ENCODE results near the gene RAPGEF3.
A peak's percentile ranks its signal among the peaks of the same experiment; 100 is the strongest.

Gene RAPGEF3

GRCh38 chr12:47758834-47759690 lies at the start of gene RAPGEF3:
RAPGEF3 (minus strand) TSS chr12:47758880; CDS start chr12:47758556, 324 bp downstream.
- DNase-seq, result peak; percentile 75 to 85
- TF ChIP-seq GATA1 (IDR thresholded peaks at IDR 0.05; ENCODE audit: low read depth, low read length), result no peak
- TF ChIP-seq POLR2A (IDR thresholded peaks at IDR 0.05; ENCODE audit: low read length), result no peak

- TF ChIP-seq GATA1 (IDR thresholded peaks at IDR 0.05; ENCODE audit: low read depth, low read length), result no peak
- DNase-seq, result no peak
Measured at GRCh38 chr12:47808050-47808449, 49.4 kb upstream of the RAPGEF3 start.

- peak in 1 of 2 experiments; percentile 27 for DNase-seq
- TF ChIP-seq POLR2A (IDR thresholded peaks at IDR 0.05; ENCODE audit: low read length) (no peak), GATA1 (IDR thresholded peaks at IDR 0.05; ENCODE audit: low read depth, low read length) (no peak)
Measured at GRCh38 chr12:47807338-47807737, 48.7 kb upstream of the RAPGEF3 start.

DNA sequence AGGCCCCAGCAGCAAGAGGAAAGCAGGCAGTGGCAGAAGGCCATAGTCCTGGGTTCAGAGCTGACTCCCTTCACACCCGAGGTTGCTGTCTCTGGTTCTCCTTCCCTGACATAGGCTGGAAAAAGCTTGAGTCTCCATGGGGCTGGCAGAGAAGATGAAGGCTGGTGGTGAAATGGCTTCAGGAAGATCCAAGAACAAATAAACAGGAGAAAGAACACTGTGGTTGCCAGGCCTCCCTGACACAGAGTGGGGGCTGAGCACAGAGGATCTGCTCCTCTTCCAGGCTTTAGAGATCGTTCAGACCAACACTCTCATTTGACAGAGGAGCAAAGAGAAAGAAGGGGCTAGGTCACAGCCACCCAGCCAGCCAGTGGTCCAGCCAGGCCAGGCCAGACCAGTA lies 46.7 kb upstream of the RAPGEF3 start:
- TF ChIP-seq POLR2A (IDR thresholded peaks at IDR 0.05; ENCODE audit: low read length) (no peak), GATA1 (IDR thresholded peaks at IDR 0.05; ENCODE audit: low read depth, low read length) (no peak)
- no peak for DNase-seq

DNA sequence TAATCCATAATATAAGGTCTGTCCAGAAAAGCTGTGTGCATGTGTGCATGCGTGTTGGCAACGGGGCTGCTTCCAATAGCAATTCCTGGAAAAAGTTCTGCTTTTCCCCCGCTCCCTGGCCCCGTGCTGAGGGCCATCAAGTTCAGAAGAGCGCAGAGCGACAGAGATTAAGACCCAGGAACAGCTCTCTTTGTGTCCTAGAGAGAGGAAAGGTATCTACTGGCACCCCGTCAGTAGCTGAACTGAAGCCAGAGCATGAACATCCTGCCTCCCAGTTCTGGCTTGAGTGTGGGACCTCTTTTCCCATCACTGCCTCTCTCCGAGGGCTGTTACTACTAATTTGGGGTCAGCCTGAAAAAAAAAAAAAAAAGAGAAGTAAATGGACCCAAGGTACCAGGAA lies 45.5 kb upstream of the RAPGEF3 start:
- no peak for DNase-seq
- no peak for TF ChIP-seq POLR2A (IDR thresholded peaks at IDR 0.05; ENCODE audit: low read length)
- TF ChIP-seq GATA1 (IDR thresholded peaks at IDR 0.05; ENCODE audit: low read depth, low read length), result no peak

- no peak for DNase-seq
- TF ChIP-seq POLR2A (IDR thresholded peaks at IDR 0.05; ENCODE audit: low read length) (no peak), GATA1 (IDR thresholded peaks at IDR 0.05; ENCODE audit: low read depth, low read length) (no peak)
Measured at GRCh38 chr12:47803191-47803875, 44.7 kb upstream of the RAPGEF3 start.

DNA sequence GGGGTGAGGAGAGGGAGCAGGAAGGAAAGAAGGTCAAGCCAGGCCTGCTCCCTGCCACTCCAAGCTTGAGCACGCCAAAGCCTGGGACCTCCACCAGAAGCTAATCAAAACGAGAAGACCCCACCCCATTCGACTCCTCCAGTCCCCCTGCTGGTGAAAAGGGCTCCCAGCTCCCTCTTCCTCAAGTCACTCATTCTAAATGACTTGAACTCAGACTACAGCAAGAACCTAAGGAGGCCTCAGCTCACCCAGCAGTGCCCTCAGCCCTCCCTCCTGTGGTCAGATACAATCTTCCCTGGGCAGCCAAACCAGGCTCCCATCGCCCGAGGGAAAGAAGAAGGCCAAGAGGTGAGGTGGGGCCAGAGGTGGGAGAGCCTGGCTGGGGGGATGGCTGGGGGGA lies 43.6 kb upstream of the RAPGEF3 start:
- no peak for TF ChIP-seq GATA1 (IDR thresholded peaks at IDR 0.05; ENCODE audit: low read depth, low read length)
- TF ChIP-seq POLR2A (IDR thresholded peaks at IDR 0.05; ENCODE audit: low read length), result no peak
- DNase-seq, result peak; percentile 19 to 35

GRCh38 chr12:47801904-47802246 lies 43.2 kb upstream of the RAPGEF3 start:
- TF ChIP-seq GATA1 (IDR thresholded peaks at IDR 0.05; ENCODE audit: low read depth, low read length) (no peak), POLR2A (IDR thresholded peaks at IDR 0.05; ENCODE audit: low read length) (no peak)
- no peak for DNase-seq

- DNase-seq, result no peak
- TF ChIP-seq GATA1 (IDR thresholded peaks at IDR 0.05; ENCODE audit: low read depth, low read length) (no peak), POLR2A (IDR thresholded peaks at IDR 0.05; ENCODE audit: low read length) (no peak)
Measured at GRCh38 chr12:47801170-47801903, 42.7 kb upstream of the RAPGEF3 start.

GRCh38 chr12:47800582-47800981 lies 41.9 kb upstream of the RAPGEF3 start:
- no peak for DNase-seq
- TF ChIP-seq POLR2A (IDR thresholded peaks at IDR 0.05; ENCODE audit: low read length), result no peak
- TF ChIP-seq GATA1 (IDR thresholded peaks at IDR 0.05; ENCODE audit: low read depth, low read length), result no peak

DNA sequence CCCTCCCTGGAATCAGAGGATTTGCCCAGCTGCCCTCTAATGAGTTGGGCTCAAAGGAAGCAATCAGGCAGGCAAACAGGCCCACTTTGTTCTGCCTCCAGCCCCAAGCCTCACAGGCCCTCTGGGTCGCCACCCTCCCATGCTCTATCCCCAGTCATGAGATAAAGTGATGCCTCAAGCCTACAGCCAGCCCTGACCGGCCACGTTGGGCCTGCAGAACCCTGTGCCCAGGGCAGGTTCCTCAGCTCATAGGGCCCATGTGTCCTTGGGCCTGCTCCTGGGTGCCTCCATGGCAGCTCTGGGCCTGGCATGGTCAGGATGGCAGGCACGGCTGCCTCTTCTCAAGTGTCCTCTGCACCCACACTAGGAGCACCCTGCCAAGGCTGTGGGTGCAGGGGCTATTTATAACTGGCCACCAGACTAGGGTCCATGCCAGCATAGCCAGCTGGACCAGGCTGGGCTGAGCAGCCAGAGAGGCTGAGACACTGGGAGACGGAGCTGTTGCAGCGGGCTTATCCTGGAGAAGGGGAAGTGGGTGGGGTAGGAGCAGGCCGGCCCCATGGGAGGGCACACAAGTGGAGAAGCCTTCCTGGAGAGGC lies 40.8 kb upstream of the RAPGEF3 start:
- TF ChIP-seq GATA1 (IDR thresholded peaks at IDR 0.05; ENCODE audit: low read depth, low read length) (no peak), POLR2A (IDR thresholded peaks at IDR 0.05; ENCODE audit: low read length) (no peak)
- DNase-seq, result no peak

DNA sequence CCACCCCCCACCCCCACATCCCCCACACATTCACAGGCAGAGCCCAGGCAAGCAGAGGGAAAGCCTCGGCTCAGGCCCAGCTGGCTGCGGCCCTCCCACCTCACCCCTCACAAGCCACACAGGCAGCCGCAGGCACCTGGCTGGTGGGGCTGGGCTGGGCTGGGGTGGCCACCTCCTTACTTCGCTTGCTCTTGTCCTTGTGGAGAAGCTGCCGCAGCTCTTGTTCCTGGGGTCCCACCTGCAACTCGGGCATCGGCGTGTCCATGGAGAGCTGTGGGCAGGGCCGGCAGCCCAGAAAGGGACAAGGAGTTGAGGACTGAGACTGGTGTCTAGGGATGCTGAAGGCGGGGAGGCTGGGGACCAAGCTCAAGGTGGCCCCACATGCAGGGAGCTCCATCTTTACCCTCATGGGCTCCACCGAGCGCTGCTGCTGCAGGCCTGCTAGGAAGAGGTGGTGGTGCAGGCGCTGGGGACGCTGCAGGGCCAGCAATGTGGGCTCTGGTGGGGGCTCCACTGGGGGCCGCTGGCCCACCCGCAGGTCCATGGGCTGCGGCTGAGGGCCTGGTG lies 39.8 kb upstream of the RAPGEF3 start:
- no peak for DNase-seq
- no peak for TF ChIP-seq GATA1 (IDR thresholded peaks at IDR 0.05; ENCODE audit: low read depth, low read length)

GRCh38 chr12:47797441-47797840 lies 38.8 kb upstream of the RAPGEF3 start:
- TF ChIP-seq POLR2A (IDR thresholded peaks at IDR 0.05; ENCODE audit: low read length), result no peak
- no peak for TF ChIP-seq GATA1 (IDR thresholded peaks at IDR 0.05; ENCODE audit: low read depth, low read length)
- peak; percentile 18 to 48 for DNase-seq

Data from erythroblast (primary cell).